Cerebellar nuclear complex (tissue), 1 donor: ENCODE data around the gene ANO7.
"Not testable (repeated sequence)": the region's sequence is repeated elsewhere in the genome, so short reads cannot be mapped to it uniquely, and the experiment has no call there.

Experiments
- DNase-seq, 2 experiments: peaks; one replicate each; lab custom pipeline; 2025; lab: John Stamatoyannopoulos, UW

The ANO7 gene

GRCh38 chr2:241189856-241190201 is 1.4 kb downstream of the ANO7 start:
- no peak for DNase-seq

DNA sequence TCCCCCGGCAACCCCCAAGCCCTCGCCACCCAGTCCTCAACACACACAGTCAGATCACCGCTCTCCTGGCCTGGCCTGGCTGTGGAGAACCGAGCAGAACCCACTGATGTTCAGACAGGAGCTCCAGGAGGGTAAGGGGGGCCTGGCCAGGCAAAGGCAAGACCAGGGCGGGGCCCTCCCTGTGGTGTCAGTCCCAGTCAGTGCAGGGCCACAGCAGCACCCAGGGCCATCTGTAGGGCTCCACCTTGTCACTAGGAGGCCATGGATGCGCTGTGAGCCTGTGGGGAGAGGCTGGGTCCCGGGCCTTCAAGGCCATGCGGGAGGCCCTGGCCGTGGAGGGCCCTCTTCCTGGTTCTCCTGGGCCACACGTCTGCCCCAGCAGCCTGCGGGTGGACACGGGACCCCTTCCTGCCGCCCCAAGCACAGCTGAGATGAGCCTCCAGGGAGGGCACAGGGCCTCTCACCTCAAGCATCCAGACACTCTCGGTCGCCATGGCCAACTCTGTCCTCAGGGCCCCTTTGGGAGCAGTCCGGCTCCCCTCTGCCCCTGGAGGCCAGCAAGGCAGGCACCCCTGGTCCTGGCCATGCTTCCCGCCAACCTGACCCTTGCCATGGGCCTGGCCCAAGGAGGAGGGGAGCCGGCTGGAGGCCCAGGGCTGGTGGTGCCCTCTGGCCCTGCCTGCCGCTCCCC is 2.0 kb downstream of the ANO7 start:
- no peak for DNase-seq

GRCh38 chr2:241191081-241191480 is 2.6 kb downstream of the ANO7 start:
- no peak for DNase-seq

GRCh38 chr2:241193271-241193670 is 4.8 kb downstream of the ANO7 start:
- no peak for DNase-seq

GRCh38 chr2:241194811-241195210 is 6.3 kb downstream of the ANO7 start:
- no peak for DNase-seq

DNA sequence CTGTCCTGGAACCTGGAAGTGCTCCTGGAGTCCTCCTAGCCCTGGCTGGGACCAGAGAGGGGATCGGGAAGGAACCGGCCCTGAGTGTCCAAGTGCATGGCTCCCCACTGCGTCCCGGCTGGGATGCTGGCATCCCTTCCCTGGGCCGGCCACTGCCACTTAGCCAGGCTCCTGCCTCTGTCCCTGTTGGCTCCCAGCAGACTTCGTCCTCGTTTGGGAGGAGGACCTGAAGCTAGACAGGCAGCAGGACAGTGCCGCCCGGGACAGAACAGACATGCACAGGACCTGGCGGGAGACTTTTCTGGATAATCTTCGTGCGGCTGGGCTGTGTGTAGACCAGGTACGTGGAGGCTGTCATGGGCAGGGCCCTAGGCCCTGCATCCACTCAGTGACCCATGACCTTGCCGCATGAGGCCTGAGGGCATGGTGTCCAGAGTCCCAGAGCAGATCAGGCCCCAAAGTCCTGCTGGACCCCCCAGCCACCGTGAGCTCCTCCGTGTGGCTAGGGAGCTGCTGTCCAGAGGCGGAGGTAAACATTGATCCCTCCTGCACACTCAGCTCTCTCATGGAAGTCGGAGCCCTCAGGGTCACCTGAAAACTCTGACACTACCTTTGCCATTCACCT is 7.1 kb downstream of the ANO7 start:
- DNase-seq = no peak

GRCh38 chr2:241197246-241197645 is 8.8 kb downstream of the ANO7 start:
- DNase-seq = not testable (repeated sequence)

GRCh38 chr2:241197947-241198346 is 9.5 kb downstream of the ANO7 start:
- no peak for DNase-seq

DNA sequence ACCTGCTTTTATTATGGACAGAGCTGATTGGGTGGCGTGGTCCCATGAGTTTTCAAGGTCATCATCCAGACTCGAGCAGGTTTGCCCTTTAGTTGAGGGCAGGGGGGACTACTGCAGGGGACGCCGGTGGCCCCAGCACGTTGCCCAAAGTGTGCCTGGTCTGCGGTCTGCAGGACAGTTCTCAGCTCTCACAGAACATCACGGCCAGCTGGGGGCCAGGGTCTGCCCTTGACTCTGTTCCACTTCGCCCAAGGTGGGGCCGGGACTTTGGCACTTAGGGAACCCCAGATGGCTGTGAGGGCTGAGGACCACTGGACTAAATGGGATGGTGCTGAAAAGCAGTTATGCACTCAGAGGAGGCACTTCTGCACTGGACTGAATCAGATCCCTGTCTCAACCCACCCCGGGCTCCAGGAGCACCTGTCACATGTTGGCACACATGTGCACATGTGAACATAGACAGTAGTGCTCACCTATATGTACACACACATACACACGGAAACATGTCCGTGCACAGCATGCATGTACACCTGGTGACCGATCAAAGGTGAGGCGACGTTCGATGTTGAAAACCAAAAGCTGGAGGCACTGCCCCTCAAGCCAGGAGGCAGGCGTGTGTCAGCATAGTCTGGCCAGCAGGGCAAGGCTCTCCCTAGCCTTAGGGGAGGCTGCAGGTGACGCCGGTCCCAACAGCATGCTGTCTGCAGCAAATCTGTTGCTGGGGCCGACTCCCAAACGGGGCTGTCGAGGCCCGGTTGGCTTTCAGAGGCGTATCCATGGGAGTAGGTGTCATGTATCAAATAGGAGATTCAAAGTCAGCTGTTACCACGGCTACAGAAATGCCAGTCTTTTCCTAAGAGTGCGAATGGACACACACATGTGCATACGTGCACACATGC is 10.2 kb downstream of the ANO7 start:
- no peak for DNase-seq

DNA sequence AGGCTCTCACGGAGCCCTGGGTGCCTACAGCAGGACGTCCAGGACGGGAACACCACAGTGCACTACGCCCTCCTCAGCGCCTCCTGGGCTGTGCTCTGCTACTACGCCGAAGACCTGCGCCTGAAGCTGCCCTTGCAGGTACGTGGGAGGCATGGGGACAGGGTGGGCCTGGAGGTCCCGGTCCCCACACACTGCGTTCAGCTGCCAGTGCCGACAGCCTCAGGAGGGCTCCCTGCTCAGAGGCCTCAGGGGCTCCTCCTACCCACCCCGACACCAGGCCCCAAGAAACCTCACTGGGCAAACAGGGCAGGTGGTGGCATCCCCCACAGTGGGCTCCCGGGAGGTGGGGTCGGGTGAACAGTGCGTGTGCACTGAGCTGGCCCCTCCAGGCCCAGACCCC is 10.8 kb downstream of the ANO7 start:
- no peak for DNase-seq

DNA sequence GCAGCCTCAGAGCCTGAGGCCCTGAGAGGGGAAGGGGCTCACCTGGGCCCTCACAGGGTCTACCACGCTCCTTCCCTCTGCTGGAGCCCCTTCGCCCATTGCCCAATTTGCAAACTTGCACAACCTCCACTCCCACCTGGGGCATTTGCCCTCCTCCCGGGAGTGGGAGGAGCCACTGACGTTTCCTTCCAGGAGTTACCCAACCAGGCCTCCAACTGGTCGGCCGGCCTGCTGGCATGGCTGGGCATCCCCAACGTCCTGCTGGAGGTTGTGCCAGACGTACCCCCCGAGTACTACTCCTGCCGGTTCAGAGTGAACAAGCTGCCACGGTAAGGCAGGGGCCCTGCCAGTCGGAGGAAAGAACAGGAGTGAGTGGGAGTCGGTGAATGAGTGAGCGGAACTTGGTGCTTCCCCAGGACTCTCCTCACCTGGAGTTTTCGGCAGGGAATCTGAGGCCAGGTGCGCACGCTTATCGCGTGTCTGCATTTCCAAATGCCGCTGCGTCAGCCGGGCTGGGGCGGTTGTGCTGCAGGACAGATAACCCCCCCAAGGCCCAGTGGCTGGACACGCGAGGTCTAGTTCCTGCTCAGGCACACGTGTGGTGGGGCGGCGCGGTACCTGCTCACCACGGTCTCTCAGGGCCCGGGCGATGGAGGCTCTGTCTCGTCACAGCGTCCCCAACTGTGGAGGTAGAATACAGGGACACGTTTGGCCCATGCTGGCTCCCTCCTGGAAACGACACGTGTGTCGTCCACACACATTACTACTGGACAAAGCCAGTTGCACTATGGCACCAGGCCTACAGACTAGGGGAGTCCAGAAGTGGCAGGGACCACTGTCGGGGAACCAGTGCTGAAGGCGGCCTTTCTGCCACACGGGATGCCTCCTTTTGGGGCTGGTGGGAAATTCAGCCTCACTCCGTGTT is 11.7 kb downstream of the ANO7 start:
- DNase-seq = no peak

DNA sequence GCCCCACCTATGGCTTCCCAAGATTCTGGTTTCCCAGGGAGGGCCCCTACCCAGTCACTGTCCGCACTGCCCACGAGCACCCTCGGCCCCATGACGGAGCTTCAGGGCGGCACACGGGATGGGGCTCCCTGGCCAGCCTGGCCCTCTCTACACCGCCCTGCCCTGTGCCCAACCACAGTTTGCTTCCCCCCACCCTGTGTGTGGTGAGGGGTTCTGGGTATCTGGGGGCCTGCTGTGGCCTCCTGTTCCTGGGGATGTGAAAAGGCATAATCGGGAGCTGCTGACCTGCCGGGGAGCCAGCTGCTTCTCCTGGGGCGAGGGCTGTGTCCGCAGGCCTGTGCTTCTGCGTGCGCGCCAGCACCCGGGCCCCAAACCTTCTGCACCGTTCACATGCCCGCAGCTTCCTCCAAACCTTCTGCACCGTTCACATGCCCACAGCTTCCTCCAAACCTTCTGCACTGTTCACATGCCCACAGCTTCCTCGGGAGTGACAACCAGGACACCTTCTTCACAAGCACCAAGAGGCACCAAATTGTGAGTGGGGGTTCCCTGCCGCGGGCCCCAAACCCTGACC is 12.4 kb downstream of the ANO7 start:
- DNase-seq = no peak

DNA sequence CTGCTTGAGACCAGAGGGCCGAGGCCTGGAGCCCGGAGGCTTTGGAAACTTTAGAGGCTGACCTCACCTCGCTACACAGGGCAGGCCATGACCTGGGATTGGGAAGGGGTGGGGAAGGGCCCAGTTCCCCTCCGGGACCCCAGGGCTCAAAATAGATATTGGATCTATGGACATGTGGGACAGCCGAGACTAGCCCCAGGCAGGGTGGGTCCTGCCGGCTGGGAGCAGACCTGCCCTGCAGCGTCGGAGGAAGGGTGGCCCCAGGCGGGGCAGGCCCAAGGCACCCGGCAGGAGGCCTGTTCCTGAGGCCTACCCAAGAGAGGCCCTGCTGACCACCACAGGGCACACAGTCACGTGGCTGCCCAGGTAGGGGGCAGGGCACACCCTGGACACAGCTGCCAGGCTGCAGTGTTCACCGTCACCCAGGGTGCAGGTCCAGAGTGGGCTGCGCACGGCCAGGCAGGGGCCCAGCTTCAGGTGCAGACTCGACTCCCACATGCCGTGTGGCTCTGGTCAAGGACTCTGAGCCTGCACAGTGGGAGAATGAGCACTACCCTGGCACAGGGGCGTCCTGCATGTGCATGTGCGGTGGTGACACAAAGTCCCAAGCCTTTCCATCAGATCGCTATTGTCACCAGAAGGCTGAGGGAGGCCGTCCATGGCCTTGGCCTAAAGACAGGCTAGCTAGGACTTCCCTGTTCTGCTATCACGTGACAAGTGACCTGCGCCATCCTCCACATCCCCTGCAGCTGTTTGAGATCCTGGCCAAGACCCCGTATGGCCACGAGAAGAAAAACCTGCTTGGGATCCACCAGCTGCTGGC is 13.2 kb downstream of the ANO7 start:
- no peak for DNase-seq

DNA sequence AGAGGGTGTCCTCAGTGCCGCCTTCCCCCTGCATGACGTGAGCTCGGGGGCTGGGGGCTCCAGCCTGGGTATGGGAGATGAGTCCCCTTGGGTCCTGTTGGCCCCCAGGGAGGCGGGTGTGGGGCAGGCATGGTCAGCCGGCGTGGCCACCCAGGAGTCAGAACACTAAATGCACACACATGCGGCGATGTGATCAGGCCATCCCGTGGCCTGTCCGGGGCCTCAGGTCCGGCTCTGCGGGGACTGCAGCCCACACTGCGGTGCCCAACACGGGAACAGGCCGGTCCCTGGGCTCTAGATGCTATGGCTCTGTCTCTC is 13.8 kb downstream of the ANO7 start:
- DNase-seq = no peak

GRCh38 chr2:241202681-241203080 is 14.2 kb downstream of the ANO7 start:
- DNase-seq = no peak

GRCh38 chr2:241203218-241204009 is 14.9 kb downstream of the ANO7 start:
- DNase-seq = no peak

DNA sequence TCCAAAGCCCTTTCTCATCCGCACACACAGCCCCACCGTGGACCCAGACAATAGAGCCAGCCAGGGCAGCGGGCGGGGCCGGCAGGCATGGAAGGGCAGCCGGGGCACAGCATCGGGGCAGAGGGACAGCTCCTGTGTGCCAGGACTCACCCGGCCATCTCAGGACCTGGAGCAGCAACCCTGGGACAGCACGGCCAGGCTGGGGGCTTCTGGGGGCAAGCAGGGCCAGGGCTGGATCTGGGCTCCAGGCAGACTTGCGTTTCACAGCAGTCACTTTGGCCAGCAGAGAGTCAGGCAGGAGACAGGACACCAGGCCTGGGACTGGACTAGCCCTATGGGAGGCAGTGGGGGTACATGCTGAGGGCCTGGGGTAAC is 15.5 kb downstream of the ANO7 start:
- no peak for DNase-seq

DNA sequence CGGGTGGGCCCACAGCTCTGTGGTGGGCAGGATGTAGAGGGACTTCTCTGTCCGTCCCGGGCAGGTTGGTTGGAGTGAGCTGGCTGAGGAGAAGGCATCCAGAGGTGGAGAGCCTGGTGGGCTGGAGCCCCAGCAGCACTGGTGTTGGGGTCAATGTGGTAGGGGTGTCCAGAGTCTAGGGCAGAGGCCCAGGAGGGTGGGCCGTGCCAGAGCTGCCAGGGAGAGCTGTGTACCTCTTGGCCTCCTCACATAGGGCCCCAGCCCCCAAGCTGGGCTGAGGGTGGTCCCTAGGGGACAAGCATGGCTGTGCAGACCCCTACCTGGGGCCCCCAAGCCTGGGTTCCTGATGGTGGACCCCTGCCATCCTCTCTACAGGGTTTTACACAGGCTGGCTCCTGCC is 16.0 kb downstream of the ANO7 start:
- DNase-seq = no peak

DNA sequence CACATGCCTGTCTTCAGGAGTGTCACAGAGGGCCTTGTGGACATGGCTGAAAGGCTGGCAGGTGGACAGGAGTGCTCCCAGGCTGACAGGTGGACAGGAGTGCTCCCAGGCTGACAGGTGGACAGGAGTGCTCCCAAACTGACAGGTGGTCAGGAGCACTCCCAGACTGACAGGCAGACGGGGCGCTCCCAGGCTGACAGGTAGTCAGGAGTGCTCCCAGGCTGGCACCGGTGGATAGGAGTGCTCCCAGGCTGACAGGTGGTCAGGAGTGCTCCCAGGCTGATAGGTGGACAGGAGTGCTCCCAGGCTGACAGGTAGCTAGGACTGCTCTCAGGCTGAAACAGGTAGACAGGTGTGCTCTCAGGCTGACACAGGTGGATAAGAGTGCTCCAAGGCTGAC is 16.6 kb downstream of the ANO7 start:
- no peak for DNase-seq

DNA sequence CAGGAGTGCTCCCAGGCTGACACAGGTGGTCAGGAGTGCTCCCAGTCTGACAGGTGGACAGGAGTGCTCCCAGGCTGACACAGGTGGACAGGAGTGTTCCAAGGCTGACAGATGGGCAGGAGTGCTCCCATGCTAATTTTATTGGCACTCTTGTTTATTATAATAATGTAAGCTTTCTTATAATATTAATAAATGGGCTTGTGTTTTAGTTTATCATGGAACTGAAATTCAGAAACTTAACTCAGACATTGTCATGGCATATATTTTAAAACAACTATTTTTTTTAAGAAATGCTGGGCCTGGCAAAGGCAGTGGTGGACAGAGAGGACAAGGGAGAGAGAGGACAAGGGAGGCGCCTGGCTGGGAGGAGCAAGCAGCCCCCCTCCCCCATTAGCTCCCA is 18.7 kb downstream of the ANO7 start:
- DNase-seq = no peak
